K562 (cell line): Measurements from ENCODE around the gene FOSL1. TPM values are rescaled to one million over a fixed set of nuclear protein-coding genes. Genes with fewer than 3 reads are reported as not detected.

Experiments
- AFF4 ChIP-seq: sonication (generic); formaldehyde crosslinking; IDR thresholded peaks from 2 replicates; pipeline ENCODE4 v1.8.0; 2023; ENCODE audit warnings: mild to moderate bottlenecking, missing genetic modification reagents
- CXXC5 ChIP-seq: fragments of 250-450 bp; sonication (Bioruptor Pico); IDR thresholded peaks from 2 replicates; pipeline ENCODE4 v1.8.0; 2022; ENCODE audit warnings: inconsistent platforms, mild to moderate bottlenecking, moderate library complexity
- FOXK2 ChIP-seq, 2 experiments: fragments of 450-650 bp; IDR thresholded peaks in 1 of 2; conservative IDR thresholded peaks in 1 of 2; 2 replicates each; pipeline ENCODE4 v1.6.1; 2016; ENCODE audit warnings: low read depth in 2 of 2, mild to moderate bottlenecking in 1 of 2
- HES1 ChIP-seq: fragments of 450-650 bp; IDR thresholded peaks from 2 replicates; pipeline ENCODE4 v1.6.1; 2016; ENCODE audit warnings: low read depth, mild to moderate bottlenecking, moderate library complexity
- HNRNPLL ChIP-seq: fragments of 200-400 bp; formaldehyde crosslinking; IDR thresholded peaks from 2 replicates; pipeline ENCODE4 v1.6.1; 2017; ENCODE audit warnings: low read length, low read depth, mild to moderate bottlenecking; ENCODE audit not compliant: poor library complexity, severe bottlenecking
- KAT7 ChIP-seq: sonication (generic); formaldehyde crosslinking; IDR thresholded peaks from 2 replicates; pipeline ENCODE4 v1.8.0; 2022; ENCODE audit warnings: missing genetic modification reagents, mild to moderate bottlenecking, borderline replicate concordance
- RNF219 ChIP-seq: fragments of 250-450 bp; sonication (Bioruptor Pico); IDR thresholded peaks from 2 replicates; pipeline ENCODE4 v1.5.0; 2022; ENCODE audit warnings: mild to moderate bottlenecking
- SLC30A9 ChIP-seq: fragments of 250-450 bp; sonication (Bioruptor Pico); IDR thresholded peaks from 2 replicates; pipeline ENCODE4 v1.8.0; 2022; ENCODE audit warnings: mild to moderate bottlenecking, moderate library complexity
- TSHZ1 ChIP-seq: fragments of 250-450 bp; sonication (Bioruptor Pico); IDR thresholded peaks from 2 replicates; pipeline ENCODE4 v1.4.0; 2020; ENCODE audit warnings: mild to moderate bottlenecking, moderate library complexity
- ZBTB5 ChIP-seq: fragments of 450-650 bp; IDR thresholded peaks from 2 replicates; pipeline ENCODE4 v1.6.1; 2017; ENCODE audit warnings: antibody characterized with exemption
- ZKSCAN1 ChIP-seq: fragments of 150-350 bp; IDR thresholded peaks from 2 replicates; pipeline ENCODE4 v1.6.1; 2016; ENCODE audit warnings: low read depth, low read length
- ZNF197 ChIP-seq: fragments of 200-800 bp; sonication (Bioruptor generic); IDR thresholded peaks from 2 replicates; pipeline ENCODE4 v1.6.1; 2016; ENCODE audit warnings: low read depth, missing genetic modification characterization, missing compliant biosample characterization
- ZNF586 ChIP-seq: fragments of 450-650 bp; formaldehyde crosslinking; conservative IDR thresholded peaks from 2 replicates; pipeline ENCODE4 v1.4.0; 2020; ENCODE audit warnings: mild to moderate bottlenecking, moderate library complexity
- polyA plus RNA-seq, 8 experiments: library from polyadenylated mRNA; depleted of rRNA in 4 of 8; stranded (reverse) in 5 of 8; unstranded in 3 of 8; fragments of >200 nt; fragmentation: Nextera tagmentation in 2 of 8; fragmentation: Illumina TruSeq in 1 of 8; extraction: Ambion mirVana in 2 of 8; extraction: Trizol in 1 of 8; gene quantifications; 2 replicates each; pipeline versions ENCODE4 v1.2.1 to v1.2.3, GENCODE V29; 2011 to 2014; ENCODE audit warnings: inconsistent platforms in 1 of 8, missing spikeins in 1 of 8
- total RNA-seq, 7 experiments: library from RNA; depleted of rRNA in 6 of 7; stranded (reverse); fragments of >200 nt in 6 of 7; fragmentation: Illumina TruSeq in 2 of 7; extraction: Trizol in 2 of 7; gene quantifications; 2 replicates each; pipeline versions ENCODE4 v1.2.1 to v1.2.3, GENCODE V29; 2011 to 2021; ENCODE audit warnings: low replicate concordance in 1 of 7

The FOSL1 gene
- total and polyA plus RNA-seq, 9 of the 15 experiments (the other 6 are each of a cell fraction or from before 2014, with no cell fraction given), result 3.5 to 39.6 (median 10.0) TPM

- TF ChIP-seq CXXC5 (peak; percentile 87; the same call in 1 of the 2 replicates), FOXK2 (conservative IDR thresholded peaks at IDR 0.05 in 1 of 2, IDR thresholded peaks at IDR 0.05 in 1 of 2; ENCODE audit: low read depth in 2 of 2) (no peak), SLC30A9 (CRISPR knock-in tag) (no peak), AFF4 (peak; percentile 47; the same call in 1 of the 2 replicates), TSHZ1 (CRISPR knock-in tag) (no peak), ZKSCAN1 (peak; percentile 89), ZBTB5 (no peak), HES1 (no peak), ZNF586 (no peak), ZNF197 (CRISPR knock-in tag) (no peak), HNRNPLL (no peak), RNF219 (CRISPR knock-in tag) (no peak), KAT7 (CRISPR knock-in tag) (peak; percentile 73; the same call in 1 of the 2 replicates)
Observed at GRCh38 chr11:65918211-65919140, 18.3 kb upstream of the FOSL1 start, which contains the start of gene C11orf68 (continued).
